ENCODE results near the gene ATP2A3.

The ATP2A3 gene

GRCh38 chr17:3990386-3991127 lies 26.3 kb upstream of the ATP2A3 start:
- no peak for DNase-seq

- DNase-seq = no peak
These were observed 25.0 kb upstream of the ATP2A3 start for GRCh38 chr17:3989041-3989886.

GRCh38 chr17:3988297-3989040 lies 24.2 kb upstream of the ATP2A3 start:
- DNase-seq = no peak

DNA sequence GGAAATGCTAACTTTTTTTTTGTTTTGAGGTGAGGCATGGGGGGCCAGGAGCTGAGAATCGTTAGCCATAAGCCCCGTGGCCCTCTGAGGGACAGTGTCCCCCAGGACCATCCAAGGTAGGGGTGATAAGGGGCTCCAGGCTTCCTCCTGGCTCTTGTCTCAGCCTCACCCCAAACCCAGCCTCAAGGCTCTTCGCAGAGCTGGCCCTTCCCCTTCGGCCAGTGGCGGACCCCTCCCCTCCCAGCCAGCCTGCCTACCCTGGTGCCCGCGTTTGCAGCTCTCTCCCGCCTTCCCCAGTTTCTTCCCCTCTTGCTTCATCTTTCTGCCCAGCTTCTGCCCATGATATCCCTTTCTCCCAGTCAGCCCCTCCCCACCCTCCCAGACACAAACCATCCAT lies 22.7 kb upstream of the ATP2A3 start:
- no peak for DNase-seq

- DNase-seq = no peak
These were observed 22.2 kb upstream of the ATP2A3 start for GRCh38 chr17:3986270-3986938.

DNA sequence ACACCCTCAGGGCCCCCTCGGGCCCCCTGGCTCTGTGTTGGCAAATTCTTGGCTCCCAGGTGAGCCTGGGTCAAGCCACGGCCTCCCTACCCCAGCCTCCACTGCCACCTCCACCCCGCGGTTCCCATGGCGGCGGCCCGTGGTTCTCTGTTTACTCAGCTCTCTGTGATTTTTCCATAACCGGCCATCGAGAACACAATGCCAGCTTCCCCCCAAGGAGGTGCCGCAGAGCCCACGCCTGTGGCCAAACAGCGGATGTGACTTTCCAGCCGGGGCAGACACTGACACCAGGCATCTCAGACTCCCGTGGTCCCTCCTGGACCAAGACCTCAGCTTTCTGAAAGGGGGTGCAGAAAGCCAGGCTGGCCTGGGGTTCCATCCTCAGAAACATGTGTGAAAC lies 21.6 kb upstream of the ATP2A3 start:
- no peak for DNase-seq

GRCh38 chr17:3983606-3984484 lies 19.6 kb upstream of the ATP2A3 start:
- DNase-seq = no peak

GRCh38 chr17:3982541-3983017 lies 18.3 kb upstream of the ATP2A3 start:
- no peak for DNase-seq

DNA sequence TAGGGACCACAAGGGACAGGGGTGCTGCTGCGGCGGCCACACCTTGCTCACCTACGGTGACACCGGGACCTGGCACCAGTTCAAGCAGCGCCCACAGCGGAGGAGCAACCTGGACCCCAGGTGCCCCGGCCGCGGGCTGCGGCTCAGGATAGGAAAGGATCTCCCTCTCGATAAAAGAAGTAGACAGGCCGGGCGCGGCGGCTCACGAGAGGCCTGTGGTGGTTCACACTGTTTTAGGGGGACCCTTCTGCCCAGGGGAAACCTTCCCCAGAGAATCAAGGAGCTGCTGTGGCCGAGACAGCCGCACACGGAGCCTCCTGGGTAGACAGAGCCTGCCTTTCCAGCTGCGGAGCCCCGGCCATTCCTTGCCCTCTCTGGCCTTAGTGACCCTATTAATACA lies 17.9 kb upstream of the ATP2A3 start:
- no peak for DNase-seq

DNA sequence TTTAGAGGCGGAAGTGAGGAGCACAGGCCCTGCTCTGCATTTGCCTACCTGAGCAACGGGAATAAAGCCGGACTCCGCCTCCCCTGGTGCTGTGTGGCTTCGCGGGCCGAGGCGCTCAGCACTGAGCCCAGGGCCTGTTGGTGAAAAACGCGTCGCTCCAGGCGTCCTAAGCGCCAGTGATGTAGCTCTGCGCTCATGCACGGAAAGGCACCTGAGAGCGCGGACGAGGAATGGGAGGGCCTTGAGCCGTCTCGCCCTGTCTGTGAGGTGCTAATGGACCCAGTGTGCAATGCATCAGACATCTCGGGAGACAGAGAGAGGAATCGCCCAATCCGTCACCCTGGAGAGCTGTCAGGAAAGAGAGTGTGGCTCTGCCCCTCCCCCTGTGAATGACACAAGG lies 17.2 kb upstream of the ATP2A3 start:
- DNase-seq = no peak

GRCh38 chr17:3980381-3981014 lies 16.3 kb upstream of the ATP2A3 start:
- DNase-seq = peak; percentile 55

DNA sequence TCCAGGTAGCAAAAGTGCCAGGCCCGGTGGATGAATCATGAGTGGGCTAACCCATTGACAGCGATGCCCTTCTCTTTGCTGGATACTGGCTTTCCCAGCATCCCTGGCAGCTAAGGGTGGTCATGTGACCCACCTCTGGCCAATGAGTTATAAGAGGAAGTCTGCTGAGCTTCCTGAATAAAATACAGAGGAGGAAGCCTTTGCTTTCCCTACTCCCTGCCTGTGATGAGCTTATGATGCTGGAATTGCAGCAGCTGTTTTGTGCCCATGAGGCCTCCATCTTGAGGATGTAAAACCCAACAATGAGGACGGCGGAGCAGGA lies 15.0 kb upstream of the ATP2A3 start:
- DNase-seq = no peak

- DNase-seq = no peak
These were observed 14.4 kb upstream of the ATP2A3 start for GRCh38 chr17:3978421-3979289.

DNA sequence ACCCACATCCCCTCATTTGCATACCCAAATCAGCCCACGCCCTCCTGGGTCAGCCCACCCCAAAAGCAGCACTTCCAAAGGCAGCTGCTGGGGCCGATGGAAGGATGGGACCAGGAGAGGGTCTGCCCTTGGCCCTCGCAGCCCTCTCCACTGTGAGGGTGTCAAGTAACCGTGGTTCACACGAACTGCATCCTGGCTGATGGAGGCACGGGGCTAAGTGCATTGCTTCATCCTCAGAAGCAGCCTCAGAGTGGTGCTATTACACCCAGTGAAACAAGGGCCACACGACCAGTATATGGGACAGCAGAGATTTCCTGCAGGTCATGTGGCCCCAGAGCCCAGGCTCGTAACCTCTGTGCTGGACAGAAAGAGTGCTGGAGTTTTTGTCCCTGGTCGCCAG lies 13.2 kb upstream of the ATP2A3 start:
- DNase-seq = no peak

GRCh38 chr17:3976675-3977171 lies 12.5 kb upstream of the ATP2A3 start:
- no peak for DNase-seq

DNA sequence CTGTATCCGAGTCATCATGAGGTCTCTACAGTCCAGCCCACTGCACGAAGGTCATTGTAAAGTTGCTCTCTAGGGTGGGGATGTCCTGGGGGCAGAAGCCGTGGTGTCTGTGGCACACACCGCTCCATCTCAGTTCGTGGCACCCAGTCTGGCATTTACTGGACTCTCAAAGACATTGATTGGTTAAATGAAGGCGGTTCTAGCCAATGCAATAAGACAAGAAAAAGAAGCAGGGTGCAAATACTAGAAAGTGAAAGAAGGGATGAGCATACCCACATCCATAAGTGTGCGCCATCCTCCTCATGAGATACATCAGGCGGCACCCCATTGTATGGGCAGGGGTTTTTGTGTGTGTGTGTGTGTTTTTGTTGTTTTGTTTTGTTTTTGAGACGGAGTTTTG lies 10.7 kb upstream of the ATP2A3 start:
- no peak for DNase-seq

DNA sequence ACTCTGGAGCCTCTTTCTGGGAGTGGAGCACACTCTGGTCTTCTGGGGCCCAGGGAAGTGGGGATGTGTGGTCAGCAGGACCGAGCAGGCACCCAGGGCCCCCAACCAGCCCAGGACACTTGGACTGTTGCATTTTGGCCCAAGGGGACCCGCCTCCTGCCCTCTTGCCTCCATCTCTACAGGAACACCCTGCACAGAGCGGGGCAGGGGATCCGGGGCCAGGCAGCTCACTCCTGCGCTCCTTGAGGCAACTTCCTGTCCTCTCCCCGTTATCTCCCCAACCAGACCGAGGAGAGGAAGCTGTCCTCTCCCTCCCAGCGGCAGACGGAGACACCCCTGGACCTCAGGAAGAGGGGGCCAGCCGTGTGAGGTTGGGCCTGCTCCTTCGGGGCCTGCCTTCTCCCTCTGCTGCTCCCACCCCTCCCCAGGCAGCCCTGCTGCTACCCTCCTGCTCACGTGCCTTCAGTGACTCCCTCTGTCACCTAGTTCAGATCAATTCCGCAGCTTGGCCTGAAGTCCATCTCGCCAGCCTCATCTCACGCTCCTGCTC lies 10.0 kb upstream of the ATP2A3 start:
- no peak for DNase-seq

- no peak for DNase-seq
These were observed 9.4 kb upstream of the ATP2A3 start for GRCh38 chr17:3973495-3974137.

- DNase-seq = no peak
These were observed 8.7 kb upstream of the ATP2A3 start for GRCh38 chr17:3972931-3973330.

Measured in NCI-H1417 treated with DMSO at 0.1 percent for 48 hours (cell line).